ENCODE data around the gene THOC7.

THOC7 gene

GRCh38 chr3:63877737-63878393 lies 14.3 kb upstream of the THOC7 start:
- no peak for DNase-seq

- no peak for DNase-seq
Measured at GRCh38 chr3:63876260-63876659, 12.7 kb upstream of the THOC7 start.

DNA sequence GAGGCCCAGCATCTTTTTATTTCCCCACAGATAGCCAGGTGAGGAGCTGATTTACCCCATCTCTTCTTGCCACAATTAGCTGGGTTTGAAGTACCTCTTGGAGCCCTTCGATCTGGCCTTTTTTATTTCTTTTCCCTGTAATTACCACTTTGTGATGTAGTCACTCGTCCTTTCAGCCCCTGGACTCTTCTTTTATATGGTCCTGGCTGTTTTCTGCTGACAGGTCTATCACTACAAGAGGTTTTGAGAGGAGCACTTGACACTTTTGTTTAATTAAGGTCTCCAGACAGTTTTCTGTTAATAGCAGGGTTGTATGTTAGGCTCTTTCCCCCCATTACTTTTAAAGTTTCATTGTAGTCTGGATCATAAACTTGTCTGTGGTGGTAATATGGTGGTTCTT lies 11.9 kb upstream of the THOC7 start:
- DNase-seq, result no peak

DNA sequence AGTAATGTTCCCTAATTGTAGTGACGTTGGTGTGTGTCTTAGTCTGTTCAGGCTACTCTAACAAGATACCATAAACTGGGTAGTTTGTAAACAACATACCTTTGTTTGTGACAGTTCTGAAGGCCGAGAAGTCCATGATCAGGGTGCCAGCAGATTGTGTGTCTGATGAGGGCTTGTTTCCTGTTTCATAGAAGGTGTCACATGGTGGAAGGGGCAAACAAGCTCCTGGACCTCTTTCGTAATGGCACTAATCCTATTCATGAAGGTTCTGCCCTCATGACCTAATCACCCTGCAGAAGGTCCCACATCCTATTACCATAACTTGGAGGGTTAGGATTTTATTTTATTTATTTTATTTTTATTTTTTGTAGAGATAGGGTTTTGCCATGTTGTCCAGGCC lies 11.2 kb upstream of the THOC7 start:
- no peak for DNase-seq

- DNase-seq, result no peak
Measured at GRCh38 chr3:63872135-63872924, 8.7 kb upstream of the THOC7 start.

GRCh38 chr3:63870615-63871005 lies 7.0 kb upstream of the THOC7 start:
- no peak for DNase-seq

DNA sequence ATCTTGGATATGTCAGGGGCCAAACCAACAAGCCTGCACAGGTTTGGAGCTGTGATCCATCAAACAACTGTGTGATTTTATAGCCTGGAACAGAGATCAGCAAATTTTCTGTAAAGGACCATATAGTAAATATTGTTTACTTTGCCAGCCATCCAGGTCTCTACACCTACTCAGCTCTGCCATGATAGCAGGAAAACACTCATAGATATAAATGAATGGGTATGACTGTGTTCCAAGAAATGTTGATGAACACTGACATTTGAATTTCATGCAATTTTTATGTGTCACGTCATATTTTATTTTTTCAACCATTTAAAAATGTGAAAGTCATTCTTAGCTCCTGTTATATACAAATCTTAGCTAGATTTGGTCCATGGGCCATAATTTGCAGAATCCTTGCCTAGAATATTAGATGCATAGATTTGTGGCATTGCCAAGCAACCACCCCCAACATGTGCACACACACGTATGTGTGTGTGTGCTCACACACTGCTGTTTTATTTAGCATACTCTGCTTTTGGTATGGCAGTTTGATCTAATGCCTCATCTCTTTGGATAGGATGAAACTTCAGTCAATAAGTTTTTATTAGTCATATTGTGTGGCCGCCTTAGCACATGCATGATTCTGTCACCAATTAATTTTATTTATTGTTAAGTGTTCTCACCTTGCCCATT lies 6.5 kb upstream of the THOC7 start:
- no peak for DNase-seq

- no peak for DNase-seq
Measured at GRCh38 chr3:63867225-63867624, 3.6 kb upstream of the THOC7 start.

DNA sequence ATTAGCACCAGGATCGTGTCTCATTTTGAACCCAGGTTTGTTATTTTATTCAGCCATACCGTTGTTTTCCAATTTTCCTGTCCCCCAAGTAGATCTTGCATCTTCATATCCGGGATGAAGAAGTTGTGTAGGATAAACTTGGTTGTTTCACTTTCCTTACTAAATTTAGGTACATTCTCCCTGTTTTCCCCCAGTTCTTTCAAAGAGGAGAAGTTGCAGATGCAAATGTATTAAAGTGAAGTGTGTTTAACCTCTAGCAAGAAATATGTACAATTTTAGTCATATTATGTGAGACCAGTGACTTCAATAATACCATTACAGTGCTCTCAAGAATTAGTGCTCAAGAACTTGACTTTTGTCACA lies 1.3 kb upstream of the THOC7 start:
- DNase-seq, result no peak

DNA sequence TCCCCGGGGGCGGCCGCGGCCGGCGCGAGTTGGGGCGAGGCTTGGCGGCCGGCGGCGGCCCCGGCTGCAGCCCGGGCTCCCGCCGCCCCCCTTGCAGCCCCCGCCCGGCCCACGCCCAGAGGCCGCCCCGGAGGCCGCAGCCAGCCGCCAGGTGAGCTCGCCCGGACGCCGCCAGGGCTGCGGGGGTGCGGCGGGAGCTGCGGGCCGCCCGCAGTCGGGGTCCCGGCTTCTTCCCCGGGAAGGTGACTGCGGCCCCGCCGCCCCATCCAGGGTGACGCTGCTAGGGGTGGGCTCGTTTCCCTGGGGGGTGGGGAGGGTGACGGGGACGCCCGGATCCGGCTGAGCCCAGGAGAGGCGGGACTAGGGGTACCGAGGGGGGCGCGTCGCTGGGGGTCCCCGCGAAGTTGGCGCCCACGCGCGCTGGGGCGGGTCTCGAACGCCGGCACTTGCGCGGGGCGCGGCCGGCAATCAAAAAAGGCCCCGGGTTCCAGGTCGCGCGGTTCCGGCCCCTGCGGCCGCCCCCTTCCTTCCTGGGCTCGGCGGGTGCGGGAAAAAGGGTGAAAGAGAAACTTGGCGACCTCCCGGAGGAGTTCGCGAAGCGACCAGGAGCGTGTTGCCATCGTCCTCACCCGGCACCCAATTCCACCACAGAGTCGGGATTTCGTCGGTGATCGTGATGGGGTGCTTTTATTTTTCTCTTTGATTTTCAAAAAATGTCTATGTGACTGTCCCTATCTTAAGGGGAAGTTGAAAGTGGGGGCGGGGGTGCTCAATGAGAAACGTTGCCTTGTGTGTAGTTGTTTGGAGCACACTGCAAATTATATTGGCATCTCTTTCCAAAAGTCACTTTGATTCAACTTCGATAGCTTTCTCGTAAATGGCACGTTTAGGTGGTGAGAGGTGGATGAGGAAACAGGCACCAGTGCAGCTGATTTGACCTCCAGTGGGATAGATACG lies 681 bp upstream of the THOC7 start:
- no peak for DNase-seq

GRCh38 chr3:63862804-63863149 lies 828 bp downstream of the THOC7 start:
- no peak for DNase-seq

GRCh38 chr3:63861306-63861705 lies 2.3 kb downstream of the THOC7 start:
- no peak for DNase-seq

- no peak for DNase-seq
Measured at GRCh38 chr3:63860776-63861175, 2.8 kb downstream of the THOC7 start.

DNA sequence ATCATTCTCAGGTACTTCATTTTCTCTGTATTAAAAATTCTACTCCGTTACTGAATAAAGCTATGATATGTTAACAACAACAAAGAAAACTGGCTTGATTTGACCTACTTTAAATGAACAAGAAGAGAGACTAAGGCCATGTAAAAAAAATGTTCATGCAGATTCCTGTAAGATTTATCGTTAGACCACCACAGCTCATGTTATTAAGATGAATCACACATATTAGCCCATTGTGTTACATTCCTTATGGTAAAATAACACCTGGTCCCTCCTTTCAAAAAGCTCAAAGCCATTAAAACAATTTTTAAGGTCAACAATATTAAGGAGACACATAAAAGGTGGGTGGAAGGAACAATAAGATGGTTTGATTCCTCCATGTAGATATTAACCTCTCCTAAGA lies 6.3 kb downstream of the THOC7 start:
- DNase-seq, result no peak

DNA sequence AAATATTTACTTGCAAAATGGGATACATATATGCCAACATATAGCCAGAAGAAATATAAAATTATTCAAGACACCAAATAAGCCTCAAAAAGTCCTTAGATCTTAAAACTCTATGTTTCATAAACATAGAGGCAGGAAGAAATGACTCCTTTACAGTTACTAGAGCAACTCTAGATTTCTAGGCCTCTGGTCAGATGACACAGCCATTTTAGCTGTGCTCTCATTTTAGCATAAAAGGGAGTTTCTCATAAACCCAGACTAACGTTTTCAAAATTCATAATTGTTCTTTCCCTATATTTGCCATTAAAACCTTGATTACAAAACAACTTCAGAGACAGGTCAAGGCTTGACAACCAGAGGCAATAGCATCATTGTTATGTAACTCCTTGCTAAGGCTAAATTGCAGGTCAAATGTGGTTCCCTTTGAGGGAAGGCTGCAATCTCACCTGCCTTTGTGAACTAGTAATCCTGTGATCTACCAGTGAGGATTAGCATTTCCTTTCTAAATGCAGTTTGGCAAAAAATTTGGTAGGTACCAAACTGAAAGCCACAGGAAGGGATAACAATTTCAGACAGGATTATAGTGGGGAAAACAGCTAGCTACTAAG lies 8.2 kb downstream of the THOC7 start:
- no peak for DNase-seq

GRCh38 chr3:63853106-63853505 lies 10.5 kb downstream of the THOC7 start:
- no peak for DNase-seq

DNA sequence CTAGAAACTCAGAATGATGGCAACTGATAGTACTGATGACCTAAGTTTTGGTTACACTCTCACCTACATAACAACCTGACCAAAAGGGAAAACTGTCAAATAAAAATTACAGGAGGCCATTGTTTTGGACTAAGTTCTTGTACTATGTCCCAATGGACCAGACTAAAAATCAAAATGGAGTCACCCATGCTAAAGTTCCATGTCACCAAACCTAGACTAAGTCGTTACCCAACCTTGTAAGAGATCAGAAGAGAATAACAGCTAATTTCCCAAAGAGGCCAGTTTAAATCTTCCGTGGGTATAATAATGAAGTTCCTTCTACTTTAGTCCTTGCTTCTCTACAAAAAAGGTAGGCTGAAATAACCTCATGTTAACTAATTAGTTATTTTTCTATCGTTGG lies 12.3 kb downstream of the THOC7 start:
- DNase-seq, result no peak

DNA sequence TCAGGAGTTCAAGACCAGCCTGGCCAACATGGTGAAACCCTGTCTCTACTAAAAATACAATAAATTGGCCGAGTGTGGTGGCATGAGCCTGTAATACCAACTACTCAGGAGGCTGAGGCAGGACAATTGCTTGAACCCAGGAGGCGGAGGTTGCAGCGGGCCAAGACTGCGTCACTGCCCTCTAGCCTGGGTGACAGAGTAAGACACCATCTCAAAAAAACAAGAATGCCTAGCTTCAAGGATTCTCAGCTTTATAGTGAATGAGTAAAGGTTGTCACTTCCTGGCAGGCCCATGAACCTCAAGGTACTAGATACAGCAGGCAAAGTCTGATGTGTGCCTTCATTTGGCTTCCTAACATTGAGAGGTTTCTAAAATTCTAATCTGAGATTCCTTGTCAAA lies 14.4 kb downstream of the THOC7 start:
- no peak for DNase-seq

- no peak for DNase-seq
Measured at GRCh38 chr3:63847718-63848450, 15.7 kb downstream of the THOC7 start.

GRCh38 chr3:63845215-63845614 lies 18.4 kb downstream of the THOC7 start:
- DNase-seq, result no peak

DNA sequence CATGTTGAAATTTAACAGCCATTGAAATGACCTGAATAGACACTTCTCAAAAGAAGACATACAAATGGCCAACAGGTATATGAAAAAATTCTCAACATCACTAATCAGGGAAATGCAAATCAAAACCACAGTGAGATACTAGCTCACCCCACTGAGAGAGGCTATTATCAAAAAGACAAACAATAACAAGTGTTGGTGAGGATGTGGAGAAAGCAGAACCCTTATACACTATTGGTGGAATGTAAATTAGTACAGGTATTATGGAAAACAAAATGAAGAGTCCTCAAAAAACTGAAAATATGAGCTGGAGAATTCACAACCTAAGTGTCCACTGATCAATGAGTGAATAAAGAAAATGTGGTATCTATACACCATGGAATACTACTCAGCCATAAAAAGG lies 21.5 kb downstream of the THOC7 start:
- DNase-seq, result no peak

GRCh38 chr3:63841704-63842103 lies 21.9 kb downstream of the THOC7 start:
- DNase-seq, result no peak

Data from NCI-H446 treated with DMSO at 0.1 percent for 48 hours (cell line).